Stimulated activated CD8-positive, alpha-beta memory T cell treated with anti-CD3 and anti-CD28 coated beads, Interleukin-15, amount 100 ng/mL, for 48 hours (primary cell): ENCODE data around the gene THADA.

Experiments
- DNase-seq, 2 donors: peaks; one replicate each; pipeline ENCODE4 v3.0.0-alpha.2; 2020; ENCODE audit warnings: low read depth in 2 of 2

THADA gene

DNA sequence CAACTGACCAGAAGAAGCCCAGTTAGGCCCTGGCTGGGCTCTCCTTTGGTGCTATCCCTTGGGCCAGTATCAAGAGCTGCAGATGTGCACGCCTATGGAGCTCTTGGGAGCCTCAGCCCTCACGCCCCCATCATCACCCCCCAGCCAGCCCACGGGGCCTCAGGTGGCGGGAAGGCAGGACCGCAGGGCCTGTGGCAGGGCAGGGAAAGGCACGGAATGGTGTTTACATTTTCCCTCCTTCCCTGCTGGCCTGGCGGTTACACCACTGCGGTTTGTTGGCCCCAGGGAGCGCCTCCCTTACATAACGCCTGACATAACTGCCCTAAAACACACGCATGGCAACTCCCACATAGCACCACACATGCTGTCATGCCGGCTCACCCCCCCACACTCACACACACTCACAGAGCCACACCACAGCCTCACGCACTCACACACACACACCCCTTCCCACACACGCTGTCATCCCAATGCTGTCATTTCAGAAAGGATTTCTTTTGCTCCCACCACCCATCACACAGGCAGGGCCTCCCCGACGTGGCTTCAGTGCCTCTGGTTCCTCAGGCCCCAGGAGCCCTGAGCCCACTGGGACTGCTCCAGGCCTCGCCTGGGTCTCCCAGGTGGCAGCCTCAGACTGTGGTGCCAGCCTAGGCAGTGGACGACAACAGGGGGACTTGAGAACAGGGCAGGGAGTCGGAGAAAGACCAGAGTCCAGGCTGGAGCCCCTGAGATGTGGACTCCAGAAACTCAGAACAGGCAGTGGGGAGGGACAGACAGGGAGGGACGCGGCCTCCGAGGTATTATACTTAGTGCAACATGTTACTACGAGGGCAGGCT lies 385.2 kb downstream of the THADA start:
- DNase-seq: peak; percentile 13 to 25

GRCh38 chr2:43210125-43210466 lies 385.7 kb downstream of the THADA start:
- no peak for DNase-seq

- DNase-seq: no peak
Measured at GRCh38 chr2:43209204-43209717, 386.6 kb downstream of the THADA start.

GRCh38 chr2:43207553-43208300 lies 388.1 kb downstream of the THADA start:
- DNase-seq: no peak

DNA sequence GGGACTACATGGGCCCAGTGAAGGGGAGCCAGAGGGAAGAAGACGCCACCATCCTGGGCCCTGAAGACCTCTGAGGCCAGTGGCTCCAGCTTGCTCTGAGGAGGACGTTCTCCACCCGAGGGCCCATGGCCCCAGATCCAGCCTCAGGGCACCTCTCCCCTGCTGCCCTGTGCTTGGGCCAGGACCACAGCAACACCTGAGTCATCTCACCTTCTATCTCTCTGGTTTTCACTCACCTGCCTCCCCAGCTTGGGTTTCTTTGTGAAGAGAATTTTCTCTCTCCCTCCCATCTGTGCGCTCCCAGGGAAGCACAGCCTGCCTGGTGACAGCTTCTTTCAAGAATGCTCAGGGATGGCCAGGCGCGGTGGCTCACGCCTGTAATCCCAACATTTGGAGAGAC lies 389.2 kb downstream of the THADA start:
- no peak for DNase-seq

DNA sequence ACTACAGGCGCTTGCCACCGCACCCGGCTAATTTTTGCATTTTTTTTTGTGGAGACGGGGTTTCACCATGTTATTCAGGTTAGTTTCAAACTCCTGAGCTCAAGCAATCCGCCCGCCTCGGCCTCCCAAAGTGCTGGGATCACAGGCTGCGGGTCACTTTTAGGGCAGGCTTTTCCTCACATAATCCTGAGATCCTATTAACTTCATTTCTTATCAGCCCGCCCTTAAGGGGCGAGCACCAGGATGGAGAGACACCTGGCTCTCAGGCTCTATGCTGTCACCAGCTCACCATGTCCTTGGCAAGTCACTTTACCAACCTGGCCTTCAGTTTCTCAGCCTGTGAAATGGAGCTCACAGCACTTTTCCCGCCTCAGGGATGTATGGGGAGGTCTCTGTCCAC lies 392.5 kb downstream of the THADA start:
- no peak for DNase-seq

DNA sequence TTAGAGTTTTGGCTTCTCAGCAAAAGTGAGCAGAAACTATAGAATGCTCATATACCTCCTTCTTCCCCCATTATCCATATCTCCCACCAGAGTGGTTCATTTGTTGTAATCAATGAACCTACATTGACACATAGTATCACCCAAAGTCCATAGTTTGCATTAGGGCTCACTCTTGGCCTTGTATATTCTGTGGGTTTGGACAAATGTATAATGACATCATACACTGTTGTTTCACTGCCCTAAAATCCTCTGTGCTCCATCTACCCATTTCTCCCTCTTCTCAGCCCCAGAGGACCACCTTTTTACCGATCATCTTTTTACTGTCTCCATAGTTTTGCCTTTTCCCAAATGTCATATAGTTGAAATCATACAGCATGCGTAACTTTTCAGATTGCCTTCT lies 393.5 kb downstream of the THADA start:
- DNase-seq: no peak

GRCh38 chr2:43201497-43201896 lies 394.3 kb downstream of the THADA start:
- DNase-seq: no peak

DNA sequence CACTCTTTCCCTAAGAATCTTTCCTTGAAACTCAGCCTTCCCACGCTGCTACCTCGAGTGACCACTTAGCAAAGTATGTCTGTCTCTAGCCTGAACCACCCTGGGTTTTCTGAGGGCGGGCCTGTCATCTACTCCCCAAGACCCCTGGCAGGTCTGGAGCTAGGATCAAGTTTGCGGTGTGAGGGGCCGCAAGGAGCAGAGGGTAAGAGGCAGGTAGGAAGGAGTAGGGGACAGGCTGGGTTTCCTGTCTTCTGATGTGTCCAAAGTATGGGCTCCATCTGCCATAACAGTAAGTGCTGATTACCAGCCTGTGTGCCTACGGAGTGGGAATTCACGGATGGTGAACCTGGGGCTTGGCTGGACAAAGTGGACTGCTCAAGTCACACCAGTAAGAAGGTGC lies 394.8 kb downstream of the THADA start:
- no peak for DNase-seq

DNA sequence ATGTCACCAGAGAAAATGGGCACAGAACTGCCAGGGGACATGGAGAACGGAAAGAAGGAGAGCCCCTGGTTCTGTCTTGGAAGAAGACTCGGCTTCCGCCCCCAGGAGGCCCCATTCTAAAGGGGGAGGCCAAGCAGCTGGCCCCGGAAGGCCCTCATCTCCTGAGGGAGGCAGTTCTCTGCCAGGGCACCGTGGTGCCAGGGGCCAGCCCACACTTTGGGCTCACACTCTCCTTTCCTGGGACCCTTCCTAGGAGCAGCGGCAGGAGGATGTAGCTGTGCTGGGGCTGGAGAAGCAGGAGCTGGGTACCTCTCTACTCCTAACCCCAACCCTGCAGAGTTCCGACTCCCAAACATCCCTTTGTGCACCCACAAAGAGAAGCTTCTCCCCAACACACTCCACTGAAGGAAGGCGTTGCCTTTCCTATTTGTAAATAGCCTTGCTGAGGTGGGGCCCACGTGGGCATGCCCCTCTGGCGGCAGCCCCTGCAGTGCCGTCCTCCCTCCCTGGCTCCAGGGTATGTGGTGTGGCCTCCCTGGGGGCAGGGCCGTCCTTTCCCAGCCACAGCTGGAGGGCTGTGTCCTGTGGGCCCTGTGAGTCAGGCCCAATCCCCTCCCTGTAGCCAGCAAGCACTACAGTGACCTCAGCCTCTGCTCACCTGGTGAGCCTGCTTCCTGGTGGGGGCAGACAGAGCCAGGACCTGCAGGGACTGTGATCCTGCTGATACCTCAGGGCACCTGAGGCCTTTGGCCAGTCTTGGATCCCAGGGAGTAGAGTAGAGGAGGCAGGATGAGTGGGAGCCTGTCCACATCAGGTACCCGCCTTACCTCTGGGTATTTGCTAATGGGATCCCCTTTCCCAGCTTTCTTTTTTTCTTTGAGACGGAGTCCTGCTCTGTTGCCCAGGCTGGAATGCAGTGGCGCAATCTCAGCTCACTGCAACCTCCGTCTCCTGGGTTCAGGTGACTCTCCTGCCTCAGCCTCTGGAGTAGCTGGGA lies 396.0 kb downstream of the THADA start:
- DNase-seq: no peak

DNA sequence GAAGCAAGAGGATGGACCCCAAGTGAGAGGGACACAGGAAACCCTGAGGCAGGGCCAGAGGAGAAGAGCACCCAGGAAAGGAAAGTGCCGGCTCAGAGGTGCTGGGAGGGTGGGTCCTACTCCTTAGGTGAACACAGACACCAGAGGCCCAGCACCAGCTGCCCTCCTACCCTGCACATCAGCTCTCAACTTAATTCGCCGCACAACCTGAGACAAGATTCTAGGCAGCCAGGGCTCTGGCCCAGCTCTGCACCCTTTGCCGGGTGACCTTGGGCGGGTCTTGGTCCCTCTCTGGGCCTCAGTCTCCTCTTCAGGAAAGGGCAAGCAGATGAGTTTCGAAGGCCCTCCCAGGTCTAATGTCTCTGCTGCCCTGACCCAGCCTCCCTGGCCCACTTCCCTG lies 397.6 kb downstream of the THADA start:
- no peak for DNase-seq

- DNase-seq: no peak
Measured at GRCh38 chr2:43197588-43197896, 398.3 kb downstream of the THADA start.

DNA sequence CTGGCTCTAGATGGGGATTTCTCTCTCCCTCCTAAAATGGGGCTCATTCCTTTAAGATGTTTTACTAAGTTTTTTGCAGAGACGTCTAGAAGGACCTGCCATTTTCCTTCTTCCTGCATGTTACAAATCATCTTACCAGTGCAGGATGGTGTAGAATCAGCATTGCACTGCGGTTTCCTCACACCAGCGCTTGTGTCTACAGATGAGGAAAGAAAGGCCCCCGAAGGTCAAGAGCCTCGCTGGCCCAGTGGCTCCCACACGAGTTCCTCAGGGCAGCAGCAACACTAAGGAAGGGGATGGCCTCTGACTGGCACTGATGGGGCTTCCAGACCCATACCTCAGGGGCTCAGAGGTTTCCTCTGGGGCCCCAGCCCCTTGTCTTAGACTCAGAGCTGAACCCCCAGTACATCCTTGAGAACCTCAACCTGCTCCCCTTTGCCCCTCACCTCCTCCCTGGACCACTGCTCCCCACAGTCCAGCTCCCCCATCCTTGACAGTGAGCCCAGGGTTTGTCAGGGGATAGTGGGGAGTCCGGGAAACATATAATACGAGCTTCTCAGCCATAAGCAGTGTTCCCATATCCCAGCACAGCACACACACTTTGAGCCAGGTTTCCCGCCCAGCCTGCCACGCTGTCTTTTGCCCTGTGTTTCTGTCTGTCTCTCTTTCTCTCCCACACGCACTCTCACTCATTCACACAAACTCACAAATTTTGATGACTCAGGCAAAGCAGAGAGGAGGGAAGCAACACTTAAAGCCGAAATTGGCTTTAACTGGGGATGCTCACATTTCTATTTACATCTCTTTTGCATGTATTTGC lies 398.9 kb downstream of the THADA start:
- no peak for DNase-seq

GRCh38 chr2:43194121-43194869 lies 401.5 kb downstream of the THADA start:
- no peak for DNase-seq

- no peak for DNase-seq
Measured at GRCh38 chr2:43193652-43194120, 402.2 kb downstream of the THADA start.

DNA sequence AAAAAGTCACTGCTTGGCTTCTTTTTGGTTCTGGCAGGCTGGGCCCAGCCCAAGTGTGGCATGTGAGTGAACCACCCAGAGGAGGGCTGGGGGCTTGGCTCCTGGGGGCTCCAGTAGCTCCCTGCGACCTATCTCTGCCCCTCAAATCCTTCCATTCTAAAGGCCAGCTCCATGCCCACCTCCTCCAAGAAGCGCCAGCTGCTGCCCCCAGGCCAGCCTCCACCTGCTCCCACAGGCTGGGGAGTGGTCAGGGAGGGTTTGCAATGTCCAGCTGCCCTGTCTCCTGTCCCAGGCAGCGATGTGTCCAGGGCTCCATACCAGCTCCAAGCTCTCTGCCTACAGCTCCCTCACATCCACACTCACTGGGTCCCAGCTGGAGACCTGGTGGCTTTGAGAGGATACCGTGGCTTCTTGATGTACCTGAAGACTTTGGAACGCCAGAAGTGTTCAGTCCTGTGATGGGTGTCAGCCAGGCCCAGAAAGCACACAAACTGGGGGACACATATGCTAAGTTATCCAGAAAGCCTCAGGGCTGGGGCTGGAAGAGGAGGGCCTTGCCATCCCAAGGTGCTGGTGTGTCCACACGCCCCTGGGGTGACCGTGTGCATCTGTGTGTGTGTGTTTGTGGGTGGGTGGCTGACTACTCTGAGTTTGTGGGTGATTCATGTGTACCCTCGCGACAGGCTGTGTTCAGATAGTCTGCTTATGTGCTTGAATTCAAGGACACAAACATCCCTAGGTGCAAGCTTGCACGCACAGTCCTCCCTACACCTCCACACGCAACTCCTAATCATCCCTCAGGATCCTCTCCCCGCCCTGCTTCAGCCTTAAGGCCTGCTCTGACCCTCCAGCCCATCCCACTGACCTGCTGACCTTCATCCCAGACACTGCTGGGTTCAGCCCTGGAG lies 402.8 kb downstream of the THADA start:
- no peak for DNase-seq

DNA sequence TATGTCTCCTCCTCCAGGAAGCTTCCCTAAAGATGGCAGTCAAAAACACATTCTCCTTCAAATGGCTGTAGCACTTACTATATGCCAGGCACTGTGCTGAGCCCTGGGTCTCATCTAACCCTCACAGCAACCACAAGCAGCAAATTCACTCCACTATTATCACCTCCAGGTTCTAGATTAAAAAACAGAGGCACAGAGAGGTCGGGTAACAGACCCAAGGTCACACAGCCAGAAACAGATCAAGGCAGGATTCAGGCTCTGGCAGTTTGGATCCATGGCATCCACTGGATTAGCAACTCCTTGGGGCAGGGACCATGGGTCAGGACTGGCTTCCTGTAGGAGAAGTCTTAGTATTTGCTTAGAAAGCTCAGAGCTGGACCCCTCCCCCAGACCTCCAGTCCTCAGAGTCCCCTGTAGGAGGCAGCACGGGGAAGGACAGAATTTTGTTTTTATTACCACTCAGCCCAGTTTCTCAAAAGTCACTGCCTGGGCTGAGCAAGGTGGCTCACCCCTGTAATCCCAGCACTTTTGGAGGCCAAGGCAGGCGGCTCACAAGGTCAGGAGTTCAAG lies 403.8 kb downstream of the THADA start:
- DNase-seq: no peak

DNA sequence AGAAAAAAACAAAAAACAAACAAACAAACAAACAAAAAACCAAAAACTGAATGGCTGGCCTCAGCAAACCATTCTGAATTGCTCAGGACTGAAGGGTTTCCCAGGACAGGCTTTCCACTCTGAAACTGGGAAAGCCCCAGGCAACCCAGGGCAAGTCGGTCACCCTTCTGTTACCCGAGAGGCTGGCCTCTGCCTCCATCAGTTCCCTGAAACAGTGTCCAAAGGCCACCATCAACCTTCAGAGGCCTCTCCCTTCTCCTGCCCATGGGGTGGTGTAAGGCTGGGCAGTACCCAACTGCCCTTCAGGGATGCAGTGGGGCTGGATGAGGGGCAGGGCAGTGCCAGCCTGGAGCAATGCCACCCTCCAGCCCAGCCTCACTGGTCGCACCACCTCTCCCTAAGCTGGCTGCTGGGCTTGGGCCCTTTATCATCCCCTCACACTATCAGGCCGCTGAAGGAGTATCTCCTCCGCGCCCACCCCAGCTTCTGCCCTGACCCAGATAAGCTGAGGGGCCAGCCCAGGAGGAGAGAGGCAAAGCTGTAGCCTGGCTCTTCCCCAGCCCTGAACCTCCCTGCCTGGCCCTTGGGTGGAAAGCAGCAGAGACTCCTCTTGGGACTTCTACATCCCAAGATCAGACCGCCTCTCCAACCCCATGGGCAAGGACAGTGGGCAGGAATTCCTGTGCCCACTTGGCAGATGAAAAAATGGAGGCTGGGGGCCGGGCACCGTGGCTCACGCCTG lies 405.4 kb downstream of the THADA start:
- no peak for DNase-seq
